ENCODE results near the gene PODNL1.
"Not testable (repeated sequence)": the region's sequence is repeated elsewhere in the genome, so short reads cannot be mapped to it uniquely, and the experiment has no call there.

Gene PODNL1

DNA sequence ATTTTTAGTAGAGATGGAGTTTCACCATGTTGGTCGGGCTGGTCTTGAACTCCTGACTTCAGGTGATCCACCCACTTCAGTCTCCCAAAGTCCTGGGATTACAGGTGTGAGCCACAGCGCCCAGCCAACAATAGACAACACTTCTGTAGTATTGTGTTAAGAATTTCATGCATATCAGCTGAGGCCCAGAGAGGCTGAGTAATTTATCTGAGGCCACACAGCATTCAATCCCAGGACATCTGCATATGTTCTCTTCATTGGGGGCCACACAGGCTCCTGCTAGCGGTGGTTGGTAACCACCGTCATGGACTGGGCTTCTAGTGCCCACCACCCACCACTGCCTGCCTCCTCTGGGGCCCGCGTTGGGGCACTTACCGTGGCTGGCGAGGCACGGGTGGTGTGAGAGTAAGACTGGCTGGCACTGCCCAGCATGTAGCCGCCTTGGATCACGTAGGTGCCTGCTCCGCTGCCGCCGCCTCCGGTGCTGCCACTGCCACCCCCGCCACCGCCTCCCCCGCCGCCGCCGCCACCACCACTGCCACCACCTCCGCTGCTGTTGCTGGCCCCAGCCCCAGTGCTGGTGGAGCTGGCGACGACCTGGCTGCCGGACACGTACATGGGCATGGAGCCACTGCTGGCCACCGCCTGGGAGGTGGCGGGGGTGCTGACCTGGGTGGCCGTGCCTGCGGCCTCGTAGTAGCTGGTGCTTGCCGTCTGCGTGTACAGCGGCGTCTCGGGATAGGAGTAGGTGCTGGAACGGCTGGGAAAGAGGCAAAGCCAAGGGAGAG, 34.3 kb upstream of the PODNL1 start:
- DNase-seq: no peak

DNA sequence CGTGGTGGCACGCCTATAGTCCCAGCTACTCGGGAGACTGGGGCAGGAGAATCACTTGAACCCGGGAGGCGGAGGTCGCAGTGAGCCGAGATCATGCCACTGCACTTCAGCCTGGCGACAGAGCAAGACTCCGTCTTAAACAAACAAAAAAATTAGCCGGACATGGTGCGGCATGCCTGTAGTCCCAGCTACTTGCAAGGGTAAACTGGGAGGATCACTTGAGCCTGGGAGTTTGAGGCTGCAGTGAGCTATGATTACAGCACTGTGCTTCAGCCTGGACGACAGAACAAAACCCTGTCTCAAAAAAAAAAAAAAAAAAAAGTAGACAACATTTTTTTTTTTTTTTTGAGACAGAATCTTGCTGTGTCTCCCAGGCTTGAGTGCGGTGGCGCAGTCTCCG, 33.7 kb upstream of the PODNL1 start:
- DNase-seq: not testable (repeated sequence)

DNA sequence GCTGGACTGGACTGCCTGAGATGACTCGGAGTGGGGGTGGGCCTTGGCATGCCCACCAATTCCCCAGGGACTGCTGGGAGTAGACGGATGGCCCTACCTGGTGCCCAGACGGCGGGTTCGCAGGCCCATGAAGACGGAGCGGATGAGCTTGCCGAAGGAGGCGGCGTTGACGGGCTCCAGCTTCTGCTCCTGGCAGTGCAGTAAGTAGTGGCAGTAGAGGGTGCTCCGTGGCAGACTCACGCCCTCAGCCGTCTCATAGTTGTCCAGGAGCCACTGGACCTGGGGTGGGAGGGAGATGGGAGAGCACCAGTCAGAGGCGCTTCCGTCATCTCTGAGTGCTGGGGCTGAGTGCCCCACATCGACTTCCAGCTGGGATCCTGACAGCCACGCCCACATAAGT, 31.7 kb upstream of the PODNL1 start:
- no peak for DNase-seq

GRCh38 chr19:13968999-13969398, 30.8 kb upstream of the PODNL1 start:
- no peak for DNase-seq

GRCh38 chr19:13968383-13968935, 30.2 kb upstream of the PODNL1 start:
- DNase-seq: no peak

GRCh38 chr19:13967206-13967605, 29.0 kb upstream of the PODNL1 start:
- not testable (repeated sequence) for DNase-seq

DNA sequence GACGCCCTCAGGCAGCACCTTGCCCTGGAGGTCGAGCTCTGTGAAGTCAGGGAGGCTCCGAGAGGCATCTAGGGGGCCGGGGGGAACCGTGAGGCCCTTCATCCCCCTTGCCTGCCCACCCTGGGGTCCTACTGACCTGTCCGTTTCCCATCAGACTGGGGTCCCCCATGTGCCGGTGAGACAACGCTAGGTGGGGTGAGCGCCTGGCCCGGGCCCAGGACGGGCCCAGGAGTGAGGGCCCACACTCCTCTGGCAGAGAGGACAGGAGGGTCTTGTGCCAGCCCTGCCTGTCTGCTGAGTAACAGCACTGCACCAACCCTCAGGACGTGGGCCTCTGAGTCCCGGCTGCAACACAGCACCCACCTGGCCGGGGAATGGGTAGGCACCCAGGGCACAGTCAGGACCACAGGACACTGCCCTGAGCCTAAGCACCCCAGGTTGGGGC, 28.5 kb upstream of the PODNL1 start:
- no peak for DNase-seq

GRCh38 chr19:13965926-13966683, 27.9 kb upstream of the PODNL1 start:
- DNase-seq: no peak

DNA sequence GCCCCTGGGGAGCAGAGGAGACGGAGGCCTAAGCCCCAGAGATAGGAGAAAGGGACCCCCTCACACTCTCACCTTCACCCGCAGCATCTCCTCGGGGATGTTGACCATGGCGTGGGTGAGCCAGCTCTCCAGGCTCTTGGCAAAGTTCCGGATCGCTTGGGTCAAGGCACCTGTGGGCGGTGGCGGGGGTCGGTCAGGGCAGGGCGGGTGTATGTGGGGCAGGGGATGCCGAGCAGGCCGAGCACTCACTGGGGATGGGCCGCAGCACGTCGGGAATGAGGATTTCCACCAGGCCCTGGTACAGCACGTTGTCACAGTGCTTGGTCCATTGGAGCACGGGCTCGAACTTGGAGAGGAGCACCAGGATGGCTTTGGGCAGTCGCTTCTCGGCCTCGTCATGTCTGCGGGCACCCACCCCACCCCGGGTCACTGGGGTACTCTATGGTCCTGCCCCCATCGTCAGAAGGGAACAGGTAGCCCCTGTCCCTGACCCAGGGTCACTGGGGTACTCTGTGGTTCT, 27.2 kb upstream of the PODNL1 start:
- no peak for DNase-seq

- DNase-seq: no peak
Measured at GRCh38 chr19:13964776-13965175, 26.6 kb upstream of the PODNL1 start.

DNA sequence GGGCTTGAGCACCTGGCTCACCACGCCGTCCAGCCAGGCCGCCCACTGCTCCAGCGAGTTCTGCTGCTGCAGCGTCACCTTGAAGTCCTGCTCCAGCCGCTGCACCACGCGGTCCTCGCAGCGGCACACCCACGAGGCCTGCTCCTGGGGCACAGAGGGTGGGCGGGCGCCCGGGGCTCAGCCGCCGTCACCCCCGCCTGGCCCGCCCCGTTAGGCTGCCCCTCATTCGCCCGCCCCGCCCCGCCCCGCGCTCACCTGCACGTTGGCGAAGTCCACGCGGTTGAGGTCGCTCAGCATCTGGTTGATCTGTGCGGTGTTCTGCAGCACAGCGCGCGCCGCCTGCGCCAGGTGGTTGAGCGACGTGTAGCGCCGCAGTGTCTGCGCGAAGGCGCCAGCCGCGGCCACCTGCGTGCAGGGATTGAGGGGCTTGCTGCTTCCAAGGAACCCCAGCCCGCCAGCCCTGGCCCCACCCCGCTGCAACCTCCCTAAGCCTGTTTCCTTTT, 25.4 kb upstream of the PODNL1 start:
- no peak for DNase-seq

DNA sequence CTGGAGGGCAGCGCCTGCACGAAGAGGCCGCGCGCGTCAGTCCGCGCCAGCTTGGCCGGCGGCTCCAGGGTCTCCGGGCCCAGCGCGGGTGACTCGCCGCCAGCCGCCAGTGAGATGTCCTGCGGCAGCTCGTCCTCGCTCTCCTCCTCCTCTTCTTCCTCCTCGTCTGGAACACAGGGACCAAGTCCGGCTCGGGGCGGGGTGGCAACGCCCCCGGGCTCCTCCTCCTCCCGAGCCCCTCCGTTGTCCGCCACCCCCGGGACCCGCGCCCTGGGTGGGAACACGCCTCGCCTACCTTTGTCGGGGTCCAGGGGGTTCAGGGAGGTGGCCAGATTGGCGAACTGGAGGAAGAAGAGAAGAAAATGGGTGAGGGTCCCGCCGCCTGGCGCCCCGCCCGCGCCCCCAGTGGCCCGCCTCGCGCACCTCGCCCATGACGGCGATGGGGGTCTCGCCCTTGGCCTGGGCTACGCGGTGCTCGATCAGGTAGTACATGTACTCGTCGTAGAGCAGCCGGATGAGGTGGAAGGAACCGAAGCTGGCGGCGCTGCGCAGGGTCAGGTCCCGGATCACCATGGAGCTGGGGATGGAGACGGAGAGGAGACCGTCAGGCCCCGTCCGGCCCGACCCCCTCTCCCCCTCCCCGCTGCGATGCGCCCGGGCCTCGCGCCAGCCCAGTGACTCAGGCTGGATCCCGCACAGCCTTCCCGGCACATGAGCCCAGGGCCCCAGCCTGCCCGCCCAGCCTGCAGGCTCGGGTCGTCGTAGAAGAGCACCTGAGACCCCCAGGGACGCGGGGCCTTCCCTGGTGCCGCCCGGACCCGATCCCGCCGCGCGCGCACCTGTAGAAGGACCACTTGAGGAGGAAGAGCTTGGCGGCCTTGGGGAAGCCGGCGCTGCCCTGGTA, 24.7 kb upstream of the PODNL1 start:
- no peak for DNase-seq

- DNase-seq: no peak
Measured at GRCh38 chr19:13961826-13962698, 23.8 kb upstream of the PODNL1 start.

- no peak for DNase-seq
Measured at GRCh38 chr19:13960863-13961784, 22.9 kb upstream of the PODNL1 start.

DNA sequence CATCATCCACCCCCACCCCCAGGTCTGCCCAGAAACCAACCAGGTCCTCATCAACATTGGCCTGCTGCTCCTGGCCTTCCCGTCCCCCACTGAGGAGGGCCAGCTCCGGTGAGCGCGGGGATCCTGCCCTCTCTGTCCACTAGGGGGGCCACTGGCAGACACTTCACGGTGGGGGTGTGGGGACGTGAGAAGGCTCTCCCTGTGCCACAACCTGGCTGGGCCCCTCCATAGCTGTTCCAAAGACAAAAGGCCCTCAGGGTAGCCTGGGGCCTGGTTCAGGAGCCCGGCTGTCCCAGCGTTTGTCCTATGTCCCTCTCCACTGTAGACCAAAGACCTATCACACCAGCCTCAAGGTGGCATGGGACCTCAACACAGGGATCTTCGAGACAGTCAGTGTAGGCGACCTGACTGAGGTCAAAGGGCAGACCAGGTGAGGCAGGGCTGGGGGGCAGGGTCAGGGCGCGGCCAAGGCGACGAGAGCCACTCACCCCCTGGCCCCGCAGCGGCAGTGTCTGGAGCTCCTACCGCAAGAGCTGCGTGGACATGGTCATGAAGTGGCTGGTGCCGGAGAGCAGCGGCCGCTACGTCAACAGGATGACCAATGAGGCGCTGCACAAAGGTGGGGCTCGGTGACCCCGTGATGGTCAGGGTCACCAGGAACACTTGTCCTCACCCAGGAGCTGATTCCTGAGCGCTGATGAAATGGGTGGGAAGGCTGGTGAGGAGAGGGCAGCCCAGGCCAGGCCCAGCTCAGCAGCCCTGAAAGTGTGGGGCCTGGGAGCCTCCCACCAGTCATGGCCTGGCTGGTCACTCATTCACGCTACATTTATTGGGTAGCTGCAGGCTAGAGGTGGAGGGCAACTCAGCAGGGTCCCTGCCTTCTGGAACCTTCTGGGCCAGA, 22.0 kb upstream of the PODNL1 start:
- no peak for DNase-seq

DNA sequence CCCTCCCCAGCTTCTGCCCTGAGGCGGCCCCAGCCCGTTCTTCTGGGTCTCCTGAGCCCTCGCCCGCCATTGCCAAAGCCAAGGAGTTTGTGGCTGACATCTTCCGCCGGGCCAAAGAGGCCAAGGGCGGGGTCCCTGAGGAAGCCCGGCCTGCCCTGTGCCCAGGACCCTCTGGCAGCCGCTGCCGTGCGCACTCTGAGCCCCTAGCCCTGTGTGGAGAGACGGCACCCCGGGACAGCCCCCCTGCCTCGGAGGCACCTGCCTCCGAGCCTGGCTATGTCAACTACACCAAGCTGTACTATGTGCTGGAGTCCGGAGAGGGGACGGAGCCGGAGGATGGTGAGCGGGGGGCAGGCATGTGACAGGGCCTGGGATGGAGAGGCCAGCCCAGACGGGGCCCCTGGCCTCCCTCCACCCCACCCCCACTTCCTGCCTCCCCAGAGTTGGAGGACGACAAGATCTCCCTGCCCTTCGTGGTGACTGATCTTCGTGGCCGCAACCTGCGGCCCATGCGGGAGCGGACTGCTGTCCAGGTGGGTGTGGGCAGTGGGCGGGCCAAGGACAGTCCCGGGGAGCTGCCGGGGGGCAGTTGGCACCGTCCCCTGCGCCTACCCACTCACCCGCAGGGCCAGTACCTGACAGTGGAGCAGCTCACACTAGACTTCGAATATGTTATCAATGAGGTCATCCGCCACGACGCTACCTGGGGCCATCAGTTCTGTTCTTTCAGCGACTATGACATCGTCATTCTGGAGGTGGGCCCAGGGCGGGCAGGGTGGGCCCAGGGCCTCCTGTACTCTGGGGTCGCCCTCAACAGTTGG, 21.1 kb upstream of the PODNL1 start:
- no peak for DNase-seq

DNA sequence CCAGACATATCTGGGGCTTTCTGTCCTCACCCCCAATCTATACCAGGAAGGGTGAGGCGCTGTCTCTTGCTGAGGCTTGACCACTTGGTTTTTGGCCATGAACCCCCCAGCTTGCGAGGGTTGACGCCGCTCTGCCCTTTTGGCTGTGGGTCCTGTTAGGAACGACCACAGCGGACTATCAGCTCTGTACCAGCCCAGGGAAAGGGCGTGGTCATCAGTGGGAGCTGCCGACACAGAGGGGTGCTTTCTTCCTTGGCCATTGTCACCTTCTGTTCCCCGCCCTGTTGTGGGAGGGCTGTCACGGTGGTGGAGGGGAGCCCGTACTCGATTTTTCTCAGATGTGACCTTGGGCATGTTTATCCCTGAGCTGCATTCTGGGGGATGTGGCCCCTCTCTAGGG, 19.8 kb upstream of the PODNL1 start:
- no peak for DNase-seq

- no peak for DNase-seq
Measured at GRCh38 chr19:13957051-13957450, 18.8 kb upstream of the PODNL1 start.
